OCI-M2 (cell line): ENCODE measurements around the gene ERICH6.
A peak's percentile ranks its signal among the peaks of the same experiment; 100 is the strongest.

Experiments
- DNase-seq: peaks from one replicate; lab custom pipeline; 2025; ENCODE audit not compliant: unreplicated experiment; lab: John Stamatoyannopoulos, UW

The ERICH6 gene

GRCh38 chr3:150736903-150737832, 33.4 kb upstream of the ERICH6 start:
- DNase-seq, result no peak

- DNase-seq, result no peak
Observed at GRCh38 chr3:150736316-150736719, 32.6 kb upstream of the ERICH6 start.

- DNase-seq, result no peak
Observed at GRCh38 chr3:150734795-150735119, 31.0 kb upstream of the ERICH6 start.

- DNase-seq, result no peak
Observed at GRCh38 chr3:150733936-150734794, 30.4 kb upstream of the ERICH6 start.

GRCh38 chr3:150733373-150733935, 29.7 kb upstream of the ERICH6 start:
- peak; percentile 85 for DNase-seq

GRCh38 chr3:150729682-150730360, 26.1 kb upstream of the ERICH6 start:
- no peak for DNase-seq

GRCh38 chr3:150727653-150728502, 24.2 kb upstream of the ERICH6 start:
- DNase-seq, result no peak

- no peak for DNase-seq
Observed at GRCh38 chr3:150725548-150725947, 21.8 kb upstream of the ERICH6 start.

- DNase-seq, result no peak
Observed at GRCh38 chr3:150723946-150724345, 20.2 kb upstream of the ERICH6 start.

- DNase-seq, result no peak
Observed at GRCh38 chr3:150722267-150722666, 18.5 kb upstream of the ERICH6 start.

- DNase-seq, result no peak
Observed at GRCh38 chr3:150721285-150722130, 17.8 kb upstream of the ERICH6 start.

GRCh38 chr3:150720444-150720843, 16.7 kb upstream of the ERICH6 start:
- DNase-seq, result no peak

GRCh38 chr3:150710097-150710496, 6.4 kb upstream of the ERICH6 start:
- no peak for DNase-seq

- DNase-seq, result no peak
Observed at GRCh38 chr3:150703299-150703755, 393 bp downstream of the ERICH6 start.

- no peak for DNase-seq
Observed at GRCh38 chr3:150699068-150699639, 4.6 kb downstream of the ERICH6 start.

- no peak for DNase-seq
Observed at GRCh38 chr3:150697646-150698045, 6.1 kb downstream of the ERICH6 start.

GRCh38 chr3:150691414-150692040, 12.2 kb downstream of the ERICH6 start:
- no peak for DNase-seq

- DNase-seq, result no peak
Observed at GRCh38 chr3:150687613-150688012, 16.1 kb downstream of the ERICH6 start.
